GM23338 (cell line): ENCODE measurements around the gene MCU. TPM values are rescaled to one million over a fixed set of nuclear protein-coding genes. Genes with fewer than 3 reads are reported as not detected.

ENCODE experiments used
- ATAC-seq: fragments of 200-7000 bp; cut with Tn5 transposase; 3 replicates; pipeline ENCODE4 v1.9.1; 2020
- DNase-seq: peaks from one replicate; pipeline ENCODE4 v3.0.0-alpha.2; 2015; ENCODE audit warnings: low spot score
- H2AFZ ChIP-seq: fragments of 200-600 bp; sonication (generic); 2 replicates; pipeline ENCODE4 v1.8.0; 2016; ENCODE audit warnings: antibody characterized with exemption, mild to moderate bottlenecking, moderate library complexity
- H3F3A ChIP-seq: fragments of 200-600 bp; sonication (generic); replicated peaks from 2 replicates; pipeline ENCODE4 v1.8.0; 2017; ENCODE audit warnings: antibody characterized with exemption, mixed run types, low read depth
- H3K27ac ChIP-seq: fragments of 200-600 bp; sonication (generic); 2 replicates; pipeline ENCODE4 v1.6.1; 2016; ENCODE audit warnings: low read depth
- H3K27me3 ChIP-seq: fragments of 200-600 bp; sonication (generic); 2 replicates; pipeline ENCODE4 v1.8.0; 2016; ENCODE audit warnings: mild to moderate bottlenecking, mixed run types, moderate library complexity; ENCODE audit not compliant: insufficient read depth
- H3K36me3 ChIP-seq: fragments of 200-600 bp; sonication (generic); 2 replicates; pipeline ENCODE4 v1.8.0; 2016; ENCODE audit warnings: mild to moderate bottlenecking; ENCODE audit not compliant: insufficient read depth
- H3K4me1 ChIP-seq: fragments of 200-600 bp; sonication (generic); 2 replicates; pipeline ENCODE4 v1.8.0; 2016; ENCODE audit warnings: mild to moderate bottlenecking, moderate library complexity; ENCODE audit not compliant: insufficient read depth
- H3K4me2 ChIP-seq: fragments of 200-600 bp; sonication (generic); 2 replicates; pipeline ENCODE4 v1.7.1; 2017; ENCODE audit warnings: mixed run types
- H3K4me3 ChIP-seq: fragments of 200-600 bp; sonication (generic); 2 replicates; pipeline ENCODE4 v1.6.1; 2016; ENCODE audit warnings: mixed run types
- H3K79me2 ChIP-seq: fragments of 200-600 bp; sonication (generic); replicated peaks from 2 replicates; pipeline ENCODE4 v1.8.0; 2017; ENCODE audit warnings: mild to moderate bottlenecking; ENCODE audit not compliant: insufficient read depth
- H3K9me2 ChIP-seq: fragments of 200-600 bp; sonication (generic); 2 replicates; pipeline ENCODE4 v1.8.0; 2017; ENCODE audit not compliant: insufficient read depth
- H4K20me1 ChIP-seq: fragments of 200-600 bp; sonication (generic); replicated peaks from 2 replicates; pipeline ENCODE4 v1.8.0; 2017; ENCODE audit warnings: mild to moderate bottlenecking; ENCODE audit not compliant: insufficient read depth
- H3K27ac Mint-ChIP-seq: 2 replicates; pipeline ENCODE4 v1.8.0; 2020; ENCODE audit warnings: inconsistent platforms, mild to moderate bottlenecking, moderate library complexity, mixed read lengths
- H3K27me3 Mint-ChIP-seq: 3 replicates; pipeline ENCODE4 v1.8.0; 2022; ENCODE audit warnings: low read depth, mild to moderate bottlenecking, moderate library complexity, mixed read lengths, inconsistent platforms; ENCODE audit not compliant: insufficient read depth, poor library complexity
- H3K36me3 Mint-ChIP-seq: 3 replicates; pipeline ENCODE4 v1.8.0; 2021; ENCODE audit warnings: low read depth, mild to moderate bottlenecking, inconsistent platforms, moderate library complexity, mixed read lengths
- H3K4me1 Mint-ChIP-seq: 3 replicates; pipeline ENCODE4 v1.8.0; 2020; ENCODE audit warnings: mild to moderate bottlenecking, inconsistent platforms, mixed read lengths
- H3K4me3 Mint-ChIP-seq: 3 replicates; pipeline ENCODE4 v1.8.0; 2021; ENCODE audit warnings: moderate library complexity, mild to moderate bottlenecking, inconsistent platforms, mixed read lengths
- H3K9me3 Mint-ChIP-seq: 3 replicates; pipeline ENCODE4 v1.8.0; 2020; ENCODE audit warnings: moderate library complexity, mild to moderate bottlenecking, inconsistent platforms, mixed read lengths
- EZH2 ChIP-seq: fragments of 200-600 bp; sonication (generic); IDR thresholded peaks from one replicate; pipeline ENCODE4 v1.8.0; 2017; ENCODE audit warnings: antibody characterized with exemption, mild to moderate bottlenecking, low read depth; ENCODE audit not compliant: unreplicated experiment
- EZH2phosphoT487 ChIP-seq: fragments of 200-600 bp; sonication (generic); IDR thresholded peaks from one replicate; pipeline ENCODE4 v1.8.1; 2018; ENCODE audit warnings: antibody characterized with exemption; ENCODE audit not compliant: unreplicated experiment
- JUNB ChIP-seq: IDR thresholded peaks from one replicate; pipeline ENCODE4 v1.6.1; 2016; ENCODE audit warnings: antibody characterized with exemption; ENCODE audit not compliant: unreplicated experiment
- NANOG ChIP-seq: IDR thresholded peaks from 2 replicates; pipeline ENCODE4 v1.6.1; 2016; ENCODE audit warnings: antibody characterized with exemption, borderline replicate concordance
- POLR2AphosphoS5 ChIP-seq: IDR thresholded peaks from 2 replicates; pipeline ENCODE4 v1.6.1; 2016; ENCODE audit warnings: antibody characterized with exemption, low read depth
- STAT1 ChIP-seq: IDR thresholded peaks from one replicate; pipeline ENCODE4 v1.6.1; 2016; ENCODE audit warnings: antibody characterized with exemption; ENCODE audit not compliant: unreplicated experiment
- ZNF114 ChIP-seq: fragments of 250-450 bp; sonication (Bioruptor Pico); IDR thresholded peaks from 2 replicates; pipeline ENCODE4 v1.5.0; 2020; ENCODE audit warnings: mild to moderate bottlenecking, moderate library complexity
- ZNF331 ChIP-seq: fragments of 250-450 bp; sonication (Bioruptor Pico); IDR thresholded peaks from 2 replicates; pipeline ENCODE4 v1.5.0; 2020; ENCODE audit warnings: low read depth, mild to moderate bottlenecking, moderate library complexity
- polyA plus RNA-seq: library from polyadenylated mRNA; unstranded; fragments of >200 nt; fragmentation: Nextera tagmentation; extraction: Ambion mirVana; gene quantifications from 2 replicates; pipeline ENCODE4 v1.2.1, GENCODE V29; 2016
- total RNA-seq: library from RNA; depleted of rRNA; stranded (reverse); fragments of >200 nt; shearing (Covaris generic); gene quantifications from 2 replicates; pipeline ENCODE4 v1.2.3, GENCODE V29; 2014
- TF ChIP-seq, protein P1 (sequence below): IDR thresholded peaks from one replicate; pipeline ENCODE4 v1.6.1; 2018; ENCODE audit warnings: antibody characterized with exemption; ENCODE audit not compliant: unreplicated experiment
- TF ChIP-seq, protein P2 (sequence below): fragments of 250-450 bp; sonication (Bioruptor Pico); IDR thresholded peaks from 2 replicates; pipeline ENCODE4 v1.5.0; 2020; ENCODE audit warnings: mild to moderate bottlenecking, moderate library complexity
- TF ChIP-seq, protein P3 (sequence below): IDR thresholded peaks from 2 replicates; pipeline ENCODE4 v1.6.1; 2016; ENCODE audit warnings: antibody characterized with exemption

Gene MCU
- total and polyA plus RNA-seq, 2 experiments from 2014 or later: 41.8 to 68.2 TPM

DNA sequence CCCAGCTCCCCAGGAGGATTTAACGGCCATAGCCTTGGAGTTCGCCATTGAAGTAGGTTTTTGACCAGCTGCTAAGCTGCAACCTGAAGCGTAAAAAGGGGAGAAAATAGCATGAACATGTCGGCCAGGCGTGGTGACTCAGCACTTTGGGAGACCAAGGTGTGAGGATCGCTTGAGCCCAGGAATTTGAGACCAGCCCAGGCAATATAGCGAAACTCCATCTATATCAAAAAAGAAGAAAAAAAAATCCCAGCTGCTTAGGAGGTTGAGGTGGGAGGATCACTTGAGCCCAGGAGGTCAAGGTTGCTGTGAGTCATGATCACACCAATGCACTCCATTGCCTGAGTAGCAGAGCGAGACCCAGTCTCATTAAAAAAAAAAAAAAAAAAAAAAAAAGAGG is 32.2 kb upstream of the MCU start:
- no peak overlapping the region for H3K4me3 Mint-ChIP-seq
- H2AFZ ChIP-seq: peak overlapping the region; percentile 81
- peaks cover 5% of the 10 kb centered on the region; the same call in 2 of the 3 replicates for H3K4me1 Mint-ChIP-seq
- no peak overlapping the region for H3K4me2 ChIP-seq
- no peak overlapping the region for H3K27ac ChIP-seq
- H3K27ac Mint-ChIP-seq: no peak overlapping the region
- H3K27me3 Mint-ChIP-seq: peaks cover 3% of the 10 kb centered on the region
- H3K79me2 ChIP-seq: no peaks in the 10 kb centered on the region
- ATAC-seq: no peak
- H4K20me1 ChIP-seq: no peaks in the 10 kb centered on the region
- TF ChIP-seq ZNF114 (CRISPR knock-in tag): no peak
- TF ChIP-seq EZH2: no peak
- TF ChIP-seq POLR2AphosphoS5: no peak
- TF ChIP-seq EZH2phosphoT487: no peak
- TF ChIP-seq, protein P1, sequence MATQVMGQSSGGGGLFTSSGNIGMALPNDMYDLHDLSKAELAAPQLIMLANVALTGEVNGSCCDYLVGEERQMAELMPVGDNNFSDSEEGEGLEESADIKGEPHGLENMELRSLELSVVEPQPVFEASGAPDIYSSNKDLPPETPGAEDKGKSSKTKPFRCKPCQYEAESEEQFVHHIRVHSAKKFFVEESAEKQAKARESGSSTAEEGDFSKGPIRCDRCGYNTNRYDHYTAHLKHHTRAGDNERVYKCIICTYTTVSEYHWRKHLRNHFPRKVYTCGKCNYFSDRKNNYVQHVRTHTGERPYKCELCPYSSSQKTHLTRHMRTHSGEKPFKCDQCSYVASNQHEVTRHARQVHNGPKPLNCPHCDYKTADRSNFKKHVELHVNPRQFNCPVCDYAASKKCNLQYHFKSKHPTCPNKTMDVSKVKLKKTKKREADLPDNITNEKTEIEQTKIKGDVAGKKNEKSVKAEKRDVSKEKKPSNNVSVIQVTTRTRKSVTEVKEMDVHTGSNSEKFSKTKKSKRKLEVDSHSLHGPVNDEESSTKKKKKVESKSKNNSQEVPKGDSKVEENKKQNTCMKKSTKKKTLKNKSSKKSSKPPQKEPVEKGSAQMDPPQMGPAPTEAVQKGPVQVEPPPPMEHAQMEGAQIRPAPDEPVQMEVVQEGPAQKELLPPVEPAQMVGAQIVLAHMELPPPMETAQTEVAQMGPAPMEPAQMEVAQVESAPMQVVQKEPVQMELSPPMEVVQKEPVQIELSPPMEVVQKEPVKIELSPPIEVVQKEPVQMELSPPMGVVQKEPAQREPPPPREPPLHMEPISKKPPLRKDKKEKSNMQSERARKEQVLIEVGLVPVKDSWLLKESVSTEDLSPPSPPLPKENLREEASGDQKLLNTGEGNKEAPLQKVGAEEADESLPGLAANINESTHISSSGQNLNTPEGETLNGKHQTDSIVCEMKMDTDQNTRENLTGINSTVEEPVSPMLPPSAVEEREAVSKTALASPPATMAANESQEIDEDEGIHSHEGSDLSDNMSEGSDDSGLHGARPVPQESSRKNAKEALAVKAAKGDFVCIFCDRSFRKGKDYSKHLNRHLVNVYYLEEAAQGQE: no peak
- TF ChIP-seq STAT1: no peak
- no peak for TF ChIP-seq JUNB
- TF ChIP-seq, protein P2, sequence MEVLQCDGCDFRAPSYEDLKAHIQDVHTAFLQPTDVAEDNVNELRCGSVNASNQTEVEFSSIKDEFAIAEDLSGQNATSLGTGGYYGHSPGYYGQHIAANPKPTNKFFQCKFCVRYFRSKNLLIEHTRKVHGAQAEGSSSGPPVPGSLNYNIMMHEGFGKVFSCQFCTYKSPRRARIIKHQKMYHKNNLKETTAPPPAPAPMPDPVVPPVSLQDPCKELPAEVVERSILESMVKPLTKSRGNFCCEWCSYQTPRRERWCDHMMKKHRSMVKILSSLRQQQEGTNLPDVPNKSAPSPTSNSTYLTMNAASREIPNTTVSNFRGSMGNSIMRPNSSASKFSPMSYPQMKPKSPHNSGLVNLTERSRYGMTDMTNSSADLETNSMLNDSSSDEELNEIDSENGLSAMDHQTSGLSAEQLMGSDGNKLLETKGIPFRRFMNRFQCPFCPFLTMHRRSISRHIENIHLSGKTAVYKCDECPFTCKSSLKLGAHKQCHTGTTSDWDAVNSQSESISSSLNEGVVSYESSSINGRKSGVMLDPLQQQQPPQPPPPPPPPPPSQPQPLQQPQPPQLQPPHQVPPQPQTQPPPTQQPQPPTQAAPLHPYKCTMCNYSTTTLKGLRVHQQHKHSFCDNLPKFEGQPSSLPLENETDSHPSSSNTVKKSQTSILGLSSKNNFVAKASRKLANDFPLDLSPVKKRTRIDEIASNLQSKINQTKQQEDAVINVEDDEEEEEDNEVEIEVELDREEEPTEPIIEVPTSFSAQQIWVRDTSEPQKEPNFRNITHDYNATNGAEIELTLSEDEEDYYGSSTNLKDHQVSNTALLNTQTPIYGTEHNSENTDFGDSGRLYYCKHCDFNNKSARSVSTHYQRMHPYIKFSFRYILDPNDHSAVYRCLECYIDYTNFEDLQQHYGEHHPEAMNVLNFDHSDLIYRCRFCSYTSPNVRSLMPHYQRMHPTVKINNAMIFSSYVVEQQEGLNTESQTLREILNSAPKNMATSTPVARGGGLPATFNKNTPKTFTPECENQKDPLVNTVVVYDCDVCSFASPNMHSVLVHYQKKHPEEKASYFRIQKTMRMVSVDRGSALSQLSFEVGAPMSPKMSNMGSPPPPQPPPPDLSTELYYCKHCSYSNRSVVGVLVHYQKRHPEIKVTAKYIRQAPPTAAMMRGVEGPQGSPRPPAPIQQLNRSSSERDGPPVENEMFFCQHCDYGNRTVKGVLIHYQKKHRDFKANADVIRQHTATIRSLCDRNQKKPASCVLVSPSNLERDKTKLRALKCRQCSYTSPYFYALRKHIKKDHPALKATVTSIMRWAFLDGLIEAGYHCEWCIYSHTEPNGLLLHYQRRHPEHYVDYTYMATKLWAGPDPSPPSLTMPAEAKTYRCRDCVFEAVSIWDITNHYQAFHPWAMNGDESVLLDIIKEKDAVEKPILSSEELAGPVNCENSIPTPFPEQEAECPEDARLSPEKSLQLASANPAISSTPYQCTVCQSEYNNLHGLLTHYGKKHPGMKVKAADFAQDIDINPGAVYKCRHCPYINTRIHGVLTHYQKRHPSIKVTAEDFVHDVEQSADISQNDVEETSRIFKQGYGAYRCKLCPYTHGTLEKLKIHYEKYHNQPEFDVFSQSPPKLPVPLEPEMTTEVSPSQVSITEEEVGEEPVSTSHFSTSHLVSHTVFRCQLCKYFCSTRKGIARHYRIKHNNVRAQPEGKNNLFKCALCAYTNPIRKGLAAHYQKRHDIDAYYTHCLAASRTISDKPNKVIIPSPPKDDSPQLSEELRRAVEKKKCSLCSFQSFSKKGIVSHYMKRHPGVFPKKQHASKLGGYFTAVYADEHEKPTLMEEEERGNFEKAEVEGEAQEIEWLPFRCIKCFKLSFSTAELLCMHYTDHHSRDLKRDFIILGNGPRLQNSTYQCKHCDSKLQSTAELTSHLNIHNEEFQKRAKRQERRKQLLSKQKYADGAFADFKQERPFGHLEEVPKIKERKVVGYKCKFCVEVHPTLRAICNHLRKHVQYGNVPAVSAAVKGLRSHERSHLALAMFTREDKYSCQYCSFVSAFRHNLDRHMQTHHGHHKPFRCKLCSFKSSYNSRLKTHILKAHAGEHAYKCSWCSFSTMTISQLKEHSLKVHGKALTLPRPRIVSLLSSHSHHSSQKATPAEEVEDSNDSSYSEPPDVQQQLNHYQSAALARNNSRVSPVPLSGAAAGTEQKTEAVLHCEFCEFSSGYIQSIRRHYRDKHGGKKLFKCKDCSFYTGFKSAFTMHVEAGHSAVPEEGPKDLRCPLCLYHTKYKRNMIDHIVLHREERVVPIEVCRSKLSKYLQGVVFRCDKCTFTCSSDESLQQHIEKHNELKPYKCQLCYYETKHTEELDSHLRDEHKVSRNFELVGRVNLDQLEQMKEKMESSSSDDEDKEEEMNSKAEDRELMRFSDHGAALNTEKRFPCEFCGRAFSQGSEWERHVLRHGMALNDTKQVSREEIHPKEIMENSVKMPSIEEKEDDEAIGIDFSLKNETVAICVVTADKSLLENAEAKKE (CRISPR knock-in tag): no peak
- no peak for TF ChIP-seq ZNF331 (CRISPR knock-in tag)
- no peak for TF ChIP-seq NANOG
- TF ChIP-seq, protein P3, sequence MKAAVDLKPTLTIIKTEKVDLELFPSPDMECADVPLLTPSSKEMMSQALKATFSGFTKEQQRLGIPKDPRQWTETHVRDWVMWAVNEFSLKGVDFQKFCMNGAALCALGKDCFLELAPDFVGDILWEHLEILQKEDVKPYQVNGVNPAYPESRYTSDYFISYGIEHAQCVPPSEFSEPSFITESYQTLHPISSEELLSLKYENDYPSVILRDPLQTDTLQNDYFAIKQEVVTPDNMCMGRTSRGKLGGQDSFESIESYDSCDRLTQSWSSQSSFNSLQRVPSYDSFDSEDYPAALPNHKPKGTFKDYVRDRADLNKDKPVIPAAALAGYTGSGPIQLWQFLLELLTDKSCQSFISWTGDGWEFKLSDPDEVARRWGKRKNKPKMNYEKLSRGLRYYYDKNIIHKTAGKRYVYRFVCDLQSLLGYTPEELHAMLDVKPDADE: no peak
- H3K9me3 Mint-ChIP-seq: no peaks in the 10 kb centered on the region
- peaks cover 11% of the 10 kb centered on the region; the same call in 1 of the 2 replicates for H3K4me1 ChIP-seq
- DNase-seq: peak; percentile 31
- H3F3A ChIP-seq: 0 out of 2 replicates have a peak, but pooled peaks cover 5% of the 10 kb centered on the region
- H3K27me3 ChIP-seq: no peaks in the 10 kb centered on the region
- H3K36me3 ChIP-seq: no peaks in the 10 kb centered on the region
- no peak overlapping the region for H3K4me3 ChIP-seq
- no peaks in the 10 kb centered on the region for H3K36me3 Mint-ChIP-seq
- no peaks in the 10 kb centered on the region for H3K9me2 ChIP-seq
